Endothelial cell of umbilical vein (primary cell): ENCODE measurements around the gene MAML3. TPM values are rescaled to one million over a fixed set of nuclear protein-coding genes. Genes with fewer than 3 reads are reported as not detected.

Experiments used
- BruUV-seq: library from RNA; stranded (reverse); fragments of 400-500 nt; replicated peaks from 2 replicates; lab custom pipeline; 2021; lab: Mats Ljungman, UMichigan
- CTCF ChIA-PET: fragments of 300-600, 350-600 bp; sonication (Branson Sonifier 250); formaldehyde crosslinking; loops from one replicate; lab custom pipeline; 2021; ENCODE audit warnings: antibody characterized with exemption, inconsistent platforms; lab: Charles Lee
- POLR2A ChIA-PET: fragments of 300-600, 350-600 bp; sonication (Branson Sonifier 250); formaldehyde crosslinking; loops from one replicate; lab custom pipeline; 2021; ENCODE audit warnings: antibody characterized with exemption, inconsistent platforms; lab: Charles Lee
- DNase-seq: peaks from one replicate; pipeline ENCODE4 v3.0.0-alpha.2; 2011; ENCODE audit warnings: low read depth, low spot score
- FAIRE-seq: peaks from 2 replicates; lab custom pipeline; 2011; peaks lifted over from hg19 to GRCh38; lab: Jason Lieb, UNC
- H2AFZ ChIP-seq: 2 replicates; pipeline ENCODE4 v1.6.0; 2012; ENCODE audit warnings: low read depth, low read length, control low read depth, inconsistent platforms
- H3K27ac ChIP-seq: 2 replicates; pipeline ENCODE4 v1.5.1; 2011; ENCODE audit warnings: low read depth, mild to moderate bottlenecking, control low read depth, low read length, moderate library complexity; ENCODE audit not compliant: insufficient read depth
- H3K27me3 ChIP-seq, 2 experiments: 2 replicates each; pipeline versions ENCODE4 v1.6.0 to v1.6.1; 2011; ENCODE audit warnings: low read length in 2 of 2, mixed read lengths in 1 of 2; ENCODE audit not compliant: control insufficient read depth in 2 of 2, insufficient read depth in 2 of 2
- H3K36me3 ChIP-seq, 2 experiments: 2 replicates in 1 of 2; 3 replicates in 1 of 2; pipeline ENCODE4 v1.5.1; 2011; ENCODE audit warnings: low read length in 2 of 2, mild to moderate bottlenecking in 1 of 2, moderate library complexity in 1 of 2; ENCODE audit not compliant: control insufficient read depth in 2 of 2, insufficient read depth in 2 of 2; ENCODE audit errors: extremely low read depth in 1 of 2
- H3K4me1 ChIP-seq: 3 replicates; pipeline ENCODE4 v1.5.1; 2011; ENCODE audit warnings: mild to moderate bottlenecking, low read length; ENCODE audit not compliant: control insufficient read depth, insufficient read depth; ENCODE audit errors: extremely low read depth
- H3K4me2 ChIP-seq: 2 replicates; pipeline ENCODE4 v1.6.1; 2011; ENCODE audit warnings: low read length, control low read depth, mixed read lengths; ENCODE audit not compliant: insufficient read depth
- H3K4me3 ChIP-seq, 3 experiments: fragments of 200-600 bp in 1 of 3; sonication (generic), shearing (Covaris generic) in 1 of 3; replicated peaks in 1 of 3; 2 replicates each; pipeline ENCODE4 v1.5.1; 2011 to 2016; ENCODE audit warnings: control low read depth in 3 of 3, low read length in 3 of 3, mild to moderate bottlenecking in 2 of 3, inconsistent platforms in 1 of 3, low read depth in 1 of 3, moderate library complexity in 1 of 3; ENCODE audit not compliant: insufficient read depth in 1 of 3
- H3K79me2 ChIP-seq: 2 replicates; pipeline ENCODE4 v1.6.0; 2012; ENCODE audit warnings: low read length, inconsistent platforms; ENCODE audit not compliant: control insufficient read depth, insufficient read depth
- H3K9ac ChIP-seq: replicated peaks from 2 replicates; pipeline ENCODE3; 2011; ENCODE audit warnings: low read length, control low read depth; ENCODE audit not compliant: insufficient read depth; ENCODE audit errors: extremely low read depth
- H3K9me1 ChIP-seq: replicated peaks from 3 replicates; pipeline ENCODE4 v1.6.0; 2011; ENCODE audit warnings: mild to moderate bottlenecking, low read length; ENCODE audit not compliant: control insufficient read depth, insufficient read depth; ENCODE audit errors: extremely low read depth
- H3K9me3 ChIP-seq: replicated peaks from 2 replicates; pipeline ENCODE4 v1.5.1; 2012; ENCODE audit warnings: low read length, inconsistent platforms; ENCODE audit not compliant: control insufficient read depth, insufficient read depth
- H4K20me1 ChIP-seq: replicated peaks from 2 replicates; pipeline ENCODE3; 2011; ENCODE audit warnings: mild to moderate bottlenecking, low read length; ENCODE audit not compliant: control insufficient read depth, insufficient read depth; ENCODE audit errors: extremely low read depth
- EZH2 ChIP-seq: IDR thresholded peaks from 2 replicates; pipeline ENCODE4 v1.6.1; 2012; ENCODE audit warnings: borderline replicate concordance, low read depth, mild to moderate bottlenecking, moderate library complexity, low read length, inconsistent platforms; ENCODE audit not compliant: severe bottlenecking
- FOS ChIP-seq: IDR thresholded peaks from 2 replicates; pipeline ENCODE4 v1.6.1; 2011; ENCODE audit warnings: mild to moderate bottlenecking, low read length, moderate library complexity, borderline replicate concordance; ENCODE audit not compliant: insufficient read depth
- GATA2 ChIP-seq: IDR thresholded peaks from 2 replicates; pipeline ENCODE4 v1.7.0; 2011; ENCODE audit warnings: low read depth, mild to moderate bottlenecking, moderate library complexity, mixed read lengths, low read length; ENCODE audit not compliant: insufficient read length, insufficient read depth
- JUN ChIP-seq: IDR thresholded peaks from 2 replicates; pipeline ENCODE4 v1.6.1; 2011; ENCODE audit warnings: borderline replicate concordance, low read depth; ENCODE audit not compliant: insufficient read length, insufficient read depth
- MYC ChIP-seq: IDR thresholded peaks from one replicate; pipeline ENCODE4 v1.6.1; 2011; ENCODE audit warnings: mild to moderate bottlenecking, low read depth, low read length
- POLR2A ChIP-seq: IDR thresholded peaks from 2 replicates; pipeline ENCODE4 v1.6.1; 2012; ENCODE audit warnings: low read depth, mild to moderate bottlenecking, control low read depth, low read length
- POLR2AphosphoS5 ChIP-seq: IDR thresholded peaks from 2 replicates; pipeline ENCODE4 v1.6.1; 2012; ENCODE audit warnings: low read depth, mild to moderate bottlenecking, control low read depth, low read length, moderate library complexity; ENCODE audit not compliant: insufficient read depth
- dilution Hi-C: fragments of 300-500 bp; cut with MboI; formaldehyde crosslinking; loops from one replicate; pipeline ENCODE4 v1.15.0; 2019; ENCODE audit warnings: low sequenced_read_pairs; ENCODE audit not compliant: extremely low pct_ligation_motif_present
- intact Hi-C: fragments of 100-400 bp; cut with micrococcal nuclease; formaldehyde crosslinking; loops from one replicate; pipeline ENCODE4 v1.10.0; 2022
- polyA plus RNA-seq, 4 experiments: library from polyadenylated mRNA; depleted of rRNA in 3 of 4; stranded (reverse) in 3 of 4; unstranded in 1 of 4; fragments of >200 nt; gene quantifications; 2 replicates each; pipeline versions ENCODE4 v1.2.1 to v1.2.3, GENCODE V29; 2011 to 2012; ENCODE audit warnings: missing spikeins in 1 of 4
- total RNA-seq: library from RNA; stranded (reverse); gene quantifications from 2 replicates; pipeline ENCODE4 v1.2.3, GENCODE V29; 2021
- TF ChIP-seq, protein P1 (sequence below): IDR thresholded peaks from 2 replicates; pipeline ENCODE4 v1.6.1; 2011; ENCODE audit not compliant: insufficient read depth, insufficient read length
- TF ChIP-seq, protein P2 (sequence below), 2 donors: IDR thresholded peaks; 1 replicate in 1 of 2; 2 replicates in 1 of 2; pipeline ENCODE4 v1.5.1; 2011; ENCODE audit warnings: low read length in 2 of 2, mild to moderate bottlenecking in 2 of 2, moderate library complexity in 2 of 2, control low read depth in 1 of 2, inconsistent platforms in 1 of 2, low read depth in 1 of 2; ENCODE audit not compliant: insufficient read depth in 1 of 2; ENCODE audit errors: extremely low read depth in 1 of 2

MAML3 gene
- total and polyA plus RNA-seq, 2 donors (not counting 3 experiments of a cell fraction or from before 2014, with no cell fraction given), result 14.0 to 20.3 TPM

DNA sequence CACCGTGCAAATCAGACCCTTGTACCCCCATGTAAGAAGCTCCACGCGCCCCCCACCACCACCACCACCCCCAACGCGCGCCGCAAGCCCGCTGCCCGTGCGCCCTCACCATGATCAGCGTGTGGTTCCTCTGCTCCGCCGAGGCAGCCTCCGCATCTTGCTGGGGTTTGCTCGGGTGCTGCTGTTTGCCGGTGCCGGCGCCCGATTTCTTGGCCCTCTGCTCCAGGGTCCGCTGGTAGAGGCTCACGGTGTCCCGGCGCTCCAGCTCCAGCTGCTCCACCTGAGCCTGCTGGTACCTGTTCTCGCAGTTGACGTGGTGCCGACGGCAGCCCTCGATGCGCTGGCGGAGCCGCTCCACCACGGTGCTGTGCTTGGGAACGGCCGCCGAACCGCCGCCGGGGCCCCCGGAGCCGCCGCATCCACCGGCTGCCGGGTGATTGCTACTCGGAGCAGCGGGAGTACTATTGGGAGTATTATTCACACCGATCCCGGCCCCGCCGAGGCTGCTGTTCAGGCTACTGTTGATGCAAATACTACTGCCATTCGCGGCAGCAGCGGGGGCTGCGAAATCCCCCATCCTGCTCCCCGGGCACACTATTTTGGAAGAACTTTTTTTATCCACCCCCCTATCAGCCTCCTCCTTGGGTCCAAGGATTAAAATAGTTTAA lies 1.1 kb downstream of the MAML3 start:
- H3K9me1 ChIP-seq, result no peaks in the 10 kb centered on the region
- CTCF ChIA-PET, result interaction anchor here (0.6 to 5.1 kb wide), 16 partner anchors 10 to 495 kb away, joined by 3 to 65 read pairs (median 5); no protein-coding TSS in a partner anchor
- peak overlapping the region; percentile 99 for H3K9ac ChIP-seq
- FAIRE-seq, result no peak
- H3K27me3 ChIP-seq, result no peaks in the 10 kb centered on the region
- dilution Hi-C loops, result no loop called here
- no peaks in the 10 kb centered on the region for H4K20me1 ChIP-seq
- H3K36me3 ChIP-seq, result no peaks in the 10 kb centered on the region
- DNase-seq, result peak; percentile 57
- peak overlapping the region; percentile 61 to 91 (median 64) for H3K4me3 ChIP-seq
- peak overlapping the region; percentile 99 for H3K27ac ChIP-seq
- peaks cover 10% of the 10 kb centered on the region for H3K4me1 ChIP-seq
- POLR2A ChIA-PET, result interaction anchor here (0.7 to 3.0 kb wide), 6 partner anchors 15 to 413 kb away, joined by 3 to 7 read pairs (median 4); no protein-coding TSS in a partner anchor
- no TSS peak for BruUV-seq
- peaks cover 36% of the 10 kb centered on the region for H3K79me2 ChIP-seq
- peak overlapping the region; percentile 95 for H3K4me2 ChIP-seq
- no peaks in the 10 kb centered on the region for H3K9me3 ChIP-seq
- peak overlapping the region; percentile 52 for H2AFZ ChIP-seq
- TF ChIP-seq, protein P1, sequence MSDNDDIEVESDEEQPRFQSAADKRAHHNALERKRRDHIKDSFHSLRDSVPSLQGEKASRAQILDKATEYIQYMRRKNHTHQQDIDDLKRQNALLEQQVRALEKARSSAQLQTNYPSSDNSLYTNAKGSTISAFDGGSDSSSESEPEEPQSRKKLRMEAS, result no peak
- no peak for TF ChIP-seq POLR2AphosphoS5
- TF ChIP-seq POLR2A, result no peak
- TF ChIP-seq JUN, result no peak
- TF ChIP-seq EZH2, result no peak
- no peak for TF ChIP-seq FOS
- no peak for TF ChIP-seq GATA2
- TF ChIP-seq MYC, result no peak
- TF ChIP-seq, protein P2, sequence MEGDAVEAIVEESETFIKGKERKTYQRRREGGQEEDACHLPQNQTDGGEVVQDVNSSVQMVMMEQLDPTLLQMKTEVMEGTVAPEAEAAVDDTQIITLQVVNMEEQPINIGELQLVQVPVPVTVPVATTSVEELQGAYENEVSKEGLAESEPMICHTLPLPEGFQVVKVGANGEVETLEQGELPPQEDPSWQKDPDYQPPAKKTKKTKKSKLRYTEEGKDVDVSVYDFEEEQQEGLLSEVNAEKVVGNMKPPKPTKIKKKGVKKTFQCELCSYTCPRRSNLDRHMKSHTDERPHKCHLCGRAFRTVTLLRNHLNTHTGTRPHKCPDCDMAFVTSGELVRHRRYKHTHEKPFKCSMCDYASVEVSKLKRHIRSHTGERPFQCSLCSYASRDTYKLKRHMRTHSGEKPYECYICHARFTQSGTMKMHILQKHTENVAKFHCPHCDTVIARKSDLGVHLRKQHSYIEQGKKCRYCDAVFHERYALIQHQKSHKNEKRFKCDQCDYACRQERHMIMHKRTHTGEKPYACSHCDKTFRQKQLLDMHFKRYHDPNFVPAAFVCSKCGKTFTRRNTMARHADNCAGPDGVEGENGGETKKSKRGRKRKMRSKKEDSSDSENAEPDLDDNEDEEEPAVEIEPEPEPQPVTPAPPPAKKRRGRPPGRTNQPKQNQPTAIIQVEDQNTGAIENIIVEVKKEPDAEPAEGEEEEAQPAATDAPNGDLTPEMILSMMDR (IDR thresholded peaks at IDR 0.05; ENCODE audit: extremely low read depth in 1 of 2, insufficient read depth in 1 of 2, low read depth in 1 of 2, low read length in 2 of 2), result no peak
- intact Hi-C loops, result loop anchor here (1.0 to 5.0 kb wide), 3 partner anchors 173 to 496 kb away; partner anchors contain the start of gene SCOC
